Pancreas (tissue), 10 donors: ENCODE data around the gene COPG2. TPM values are rescaled to one million over a fixed set of nuclear protein-coding genes. Genes with fewer than 3 reads are reported as not detected.

ENCODE experiments used
- ATAC-seq, 4 donors: fragments of 200-7000 bp; cut with Tn5 transposase; one replicate each; pipeline versions ENCODE4 v1.8.0 to v1.9.1; 2020; ENCODE audit warnings: mild to moderate bottlenecking in 4 of 4, moderate library complexity in 4 of 4
- DNase-seq, 6 donors: peaks; one replicate each; pipeline ENCODE4 v3.0.0-alpha.2; 2020
- FAIRE-seq: peaks from 2 replicates; lab custom pipeline; 2012; peaks lifted over from hg19 to GRCh38; lab: Jason Lieb, UNC
- H3K27ac ChIP-seq, 4 donors: fragments of 200-600 bp; sonication (generic); 1 replicate in 3 of 4; 2 replicates in 1 of 4; pipeline versions ENCODE4 v1.5.0 to v1.8.0; 2020
- H3K27me3 ChIP-seq, 4 donors: fragments of 200-600 bp; one replicate each; pipeline ENCODE4 v1.8.0; 2021
- H3K36me3 ChIP-seq, 3 donors: fragments of 200-600 bp; sonication (generic) in 1 of 3; one replicate each; pipeline versions ENCODE4 v1.5.0 to v1.8.0; 2020 to 2021
- H3K4me1 ChIP-seq, 3 donors: fragments of 200-600 bp; one replicate each; pipeline ENCODE4 v1.8.0; 2021
- H3K4me3 ChIP-seq, 4 donors: fragments of 200-600 bp; sonication (generic) in 2 of 4; one replicate each; pipeline versions ENCODE4 v1.5.0 to v1.8.0; 2020 to 2021
- H3K9me3 ChIP-seq, 4 donors: fragments of 200-600 bp; one replicate each; pipeline ENCODE4 v1.8.0; 2021
- CTCF ChIP-seq, 4 donors: fragments of 200-600 bp; sonication (generic) in 3 of 4; IDR thresholded peaks; one replicate each; pipeline versions ENCODE4 v1.5.0 to v1.8.0; 2021; ENCODE audit warnings: antibody characterized with exemption in 4 of 4
- WGBS, 2 donors: extraction: QIAGEN DNeasy Blood & Tissue Kit; methylation state at CpG; one replicate each; pipeline ENCODE4 v1.1.7; 2013; 5-methylcytosine and 5-hydroxymethylcytosine counted together
- intact Hi-C, 3 donors: fragments of 100-400 bp; cut with DNase I; formaldehyde crosslinking; loops; one replicate each; pipeline versions ENCODE4 v1.11.1 to v1.14.2; 2022
- polyA plus RNA-seq, 2 donors: library from polyadenylated mRNA; stranded (reverse); fragments of 200-250 nt; gene quantifications; one replicate each; pipeline ENCODE4 v1.2.3, GENCODE V29; 2013
- total RNA-seq, 6 donors: library from RNA; stranded (reverse); fragmentation: NEBNext Ultra II Directional in 4 of 6; extraction: Animal tissue kit (Norgen Biotek cat#: 25700) in 4 of 6; gene quantifications; one replicate each; pipeline versions ENCODE4 v1.2.1 to v1.2.4, GENCODE V29; 2021 to 2023
- donor health status: healthy with polysubstance abuse.
- donor health status: DM: no; HTN: no; CAD: no; lungs with moderate emphysema.
- donor health status: DM: no; HTN: no; CAD: no.
- donor health status: control.
- donor health status: control.
- donor health status: Bipolar disorder and iron deficiency.
- donor health status: DM: yes; HTN: yes; CAD: no.
- donor health status: DM: no; HTN: no; CAD: no.
- donor health status: DM: no; HTN: no; CAD: no.
- donor health status: DM: yes; HTN: yes; CAD: no.

COPG2 gene
- total and polyA plus RNA-seq, 8 donors, result 3.8 to 13.5 (median 8.4) TPM

GRCh38 chr7:130500910-130501309 lies 167.6 kb downstream of the COPG2 start:
- no peak for ATAC-seq
- intact Hi-C loops, result no loop called here
- H3K27ac ChIP-seq, result no peak overlapping the region
- no peak for FAIRE-seq
- 77 to 95% methylated on average over 2 of the region's 2 CpGs for WGBS, 2 donors
- peaks cover 0 to 33% (median 6%) of the 10 kb centered on the region in 3 donors for H3K36me3 ChIP-seq
- no peak overlapping the region for H3K4me3 ChIP-seq
- H3K4me1 ChIP-seq, result no peaks in the 10 kb centered on the region
- no peak for TF ChIP-seq CTCF (IDR thresholded peaks at IDR 0.05)
- H3K27me3 ChIP-seq, result no peaks in the 10 kb centered on the region
- no peaks in the 10 kb centered on the region for H3K9me3 ChIP-seq
- no peak for DNase-seq

- no peaks in the 10 kb centered on the region for H3K27me3 ChIP-seq
- H3K4me1 ChIP-seq, result no peaks in the 10 kb centered on the region
- TF ChIP-seq CTCF (IDR thresholded peaks at IDR 0.05), result no peak
- intact Hi-C loops, result no loop called here
- H3K27ac ChIP-seq, result no peak overlapping the region
- DNase-seq (no peak), ATAC-seq (no peak), FAIRE-seq (no peak)
- H3K9me3 ChIP-seq, result no peaks in the 10 kb centered on the region
- H3K36me3 ChIP-seq, result peaks cover 0 to 30% (median 6%) of the 10 kb centered on the region in 3 donors
- no peak overlapping the region for H3K4me3 ChIP-seq
- 78 to 82% methylated on average over 8 of the region's 8 CpGs for WGBS, 2 donors
Measured at GRCh38 chr7:130500463-130500862, 168.1 kb downstream of the COPG2 start.

GRCh38 chr7:130494431-130494858 lies 174.1 kb downstream of the COPG2 start:
- DNase-seq, result no peak
- peak overlapping the region in 1 of 4 donors; percentile 48 for H3K4me3 ChIP-seq
- ATAC-seq, result peak in 2 of 4 donors; percentile 11 to 42
- peaks cover 4 to 22% (median 12%) of the 10 kb centered on the region in 3 donors for H3K4me1 ChIP-seq
- 23 to 27% methylated on average over 2 of the region's 2 CpGs for WGBS, 2 donors
- intact Hi-C loops, result no loop called here
- no peak overlapping the region for H3K27ac ChIP-seq
- H3K36me3 ChIP-seq, result peaks cover 0 to under 1% (median 0%) of the 10 kb centered on the region in 3 donors
- no peak for FAIRE-seq
- H3K27me3 ChIP-seq, result no peaks in the 10 kb centered on the region
- no peak for TF ChIP-seq CTCF (IDR thresholded peaks at IDR 0.05)
- H3K9me3 ChIP-seq, result no peaks in the 10 kb centered on the region

GRCh38 chr7:130493275-130493873 lies 175.2 kb downstream of the COPG2 start:
- FAIRE-seq (no peak), ATAC-seq (no peak), DNase-seq (no peak)
- Histone ChIP-seq H3K27me3 (no peaks in the 10 kb centered on the region), H3K4me3 (peak overlapping the region in 2 of 4 donors; percentile 40 to 48), H3K9me3 (no peaks in the 10 kb centered on the region), H3K4me1 (peaks cover 4 to 33% (median 12%) of the 10 kb centered on the region in 3 donors), H3K27ac (peak overlapping the region in 1 of 4 donors; percentile 22), H3K36me3 (no peaks in the 10 kb centered on the region)
- 38 to 44% methylated on average over 13 of the region's 13 CpGs for WGBS, 2 donors
- intact Hi-C loops, result no loop called here
- no peak for TF ChIP-seq CTCF (IDR thresholded peaks at IDR 0.05)
